ENCODE results near the gene CELF3.

CELF3 gene

DNA sequence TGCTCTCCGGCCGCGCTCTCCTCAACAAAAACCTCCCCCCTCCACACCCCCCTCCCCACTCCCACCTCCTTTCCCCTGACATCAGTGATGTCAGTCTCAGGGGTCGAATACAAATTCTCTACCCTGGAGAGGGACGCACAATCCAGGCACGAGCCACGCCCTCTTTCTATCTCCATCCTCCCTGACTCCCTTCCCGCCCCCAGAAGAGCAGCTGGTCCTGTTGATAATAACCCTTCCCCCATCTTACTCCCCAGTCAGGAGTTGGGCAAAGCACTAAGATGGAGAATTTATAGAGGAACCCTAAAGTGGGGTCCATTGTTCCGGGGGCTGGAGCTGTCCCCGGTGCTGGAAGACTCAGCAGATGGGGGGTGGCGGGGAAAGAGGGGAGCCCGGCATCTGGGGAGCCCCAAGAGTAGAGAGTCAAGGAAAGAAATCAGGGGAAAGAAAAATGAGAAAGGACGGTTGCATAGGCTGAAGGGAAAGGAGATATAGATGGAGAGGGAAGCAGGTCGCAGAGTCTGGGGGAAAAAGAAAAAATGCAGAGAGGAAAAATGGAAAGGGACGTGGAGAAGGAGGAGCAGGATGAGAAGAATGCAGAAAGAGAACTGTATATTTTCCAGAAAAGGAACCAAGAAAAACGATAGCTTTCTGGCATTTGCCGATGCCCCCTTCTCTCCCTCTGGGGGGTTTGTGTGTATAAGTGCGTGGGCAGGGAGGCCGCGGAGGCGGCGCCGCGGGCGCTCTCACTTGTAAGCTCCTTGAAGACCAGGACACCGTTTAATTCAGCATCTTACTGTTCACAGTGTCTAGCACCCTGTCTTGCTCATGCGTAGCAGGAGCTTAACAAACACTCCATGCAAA lies at the start of gene CELF3:
CELF3 (minus strand) TSS at position 33 of the 861 bp plus-strand sequence. CDS start 783 bp downstream, outside the sequence.
- peak; percentile 61 for DNase-seq (ENCODE audit: low spot score)
- in situ Hi-C loops (cut with MboI; ENCODE audit: low pct_unique_long_range_greater_than_20kb, low sequenced_read_pairs, unreplicated experiment) = no loop called here
- TF ChIP-seq, protein P1, sequence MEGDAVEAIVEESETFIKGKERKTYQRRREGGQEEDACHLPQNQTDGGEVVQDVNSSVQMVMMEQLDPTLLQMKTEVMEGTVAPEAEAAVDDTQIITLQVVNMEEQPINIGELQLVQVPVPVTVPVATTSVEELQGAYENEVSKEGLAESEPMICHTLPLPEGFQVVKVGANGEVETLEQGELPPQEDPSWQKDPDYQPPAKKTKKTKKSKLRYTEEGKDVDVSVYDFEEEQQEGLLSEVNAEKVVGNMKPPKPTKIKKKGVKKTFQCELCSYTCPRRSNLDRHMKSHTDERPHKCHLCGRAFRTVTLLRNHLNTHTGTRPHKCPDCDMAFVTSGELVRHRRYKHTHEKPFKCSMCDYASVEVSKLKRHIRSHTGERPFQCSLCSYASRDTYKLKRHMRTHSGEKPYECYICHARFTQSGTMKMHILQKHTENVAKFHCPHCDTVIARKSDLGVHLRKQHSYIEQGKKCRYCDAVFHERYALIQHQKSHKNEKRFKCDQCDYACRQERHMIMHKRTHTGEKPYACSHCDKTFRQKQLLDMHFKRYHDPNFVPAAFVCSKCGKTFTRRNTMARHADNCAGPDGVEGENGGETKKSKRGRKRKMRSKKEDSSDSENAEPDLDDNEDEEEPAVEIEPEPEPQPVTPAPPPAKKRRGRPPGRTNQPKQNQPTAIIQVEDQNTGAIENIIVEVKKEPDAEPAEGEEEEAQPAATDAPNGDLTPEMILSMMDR (IDR thresholded peaks at IDR 0.05; ENCODE audit: extremely low read depth, insufficient read depth, missing control alignments) = no peak

DNA sequence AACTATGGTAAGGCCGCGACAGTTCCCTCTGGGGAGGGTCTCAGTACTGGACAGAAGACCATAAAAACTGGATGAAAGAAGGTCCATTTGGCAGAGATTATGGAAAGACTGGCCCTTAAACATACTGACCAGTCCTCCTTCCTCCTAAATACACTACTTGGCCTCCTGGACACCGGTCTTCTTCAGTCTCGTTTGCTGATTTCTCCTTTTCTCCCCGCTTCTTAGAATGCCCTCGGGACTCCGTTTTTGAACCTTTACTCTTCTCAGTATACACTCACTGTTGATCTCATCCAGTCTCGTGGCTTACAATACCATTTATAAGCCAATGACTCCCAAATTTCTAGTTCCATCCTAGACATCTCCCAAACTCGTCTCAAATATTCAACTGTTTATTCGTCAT lies 47.4 kb upstream of the CELF3 start:
- no peak for DNase-seq (ENCODE audit: low spot score)
- TF ChIP-seq, protein P1 (IDR thresholded peaks at IDR 0.05; ENCODE audit: extremely low read depth, insufficient read depth, missing control alignments) = no peak
- in situ Hi-C loops (cut with MboI; ENCODE audit: low pct_unique_long_range_greater_than_20kb, low sequenced_read_pairs, unreplicated experiment) = no loop called here

DNA sequence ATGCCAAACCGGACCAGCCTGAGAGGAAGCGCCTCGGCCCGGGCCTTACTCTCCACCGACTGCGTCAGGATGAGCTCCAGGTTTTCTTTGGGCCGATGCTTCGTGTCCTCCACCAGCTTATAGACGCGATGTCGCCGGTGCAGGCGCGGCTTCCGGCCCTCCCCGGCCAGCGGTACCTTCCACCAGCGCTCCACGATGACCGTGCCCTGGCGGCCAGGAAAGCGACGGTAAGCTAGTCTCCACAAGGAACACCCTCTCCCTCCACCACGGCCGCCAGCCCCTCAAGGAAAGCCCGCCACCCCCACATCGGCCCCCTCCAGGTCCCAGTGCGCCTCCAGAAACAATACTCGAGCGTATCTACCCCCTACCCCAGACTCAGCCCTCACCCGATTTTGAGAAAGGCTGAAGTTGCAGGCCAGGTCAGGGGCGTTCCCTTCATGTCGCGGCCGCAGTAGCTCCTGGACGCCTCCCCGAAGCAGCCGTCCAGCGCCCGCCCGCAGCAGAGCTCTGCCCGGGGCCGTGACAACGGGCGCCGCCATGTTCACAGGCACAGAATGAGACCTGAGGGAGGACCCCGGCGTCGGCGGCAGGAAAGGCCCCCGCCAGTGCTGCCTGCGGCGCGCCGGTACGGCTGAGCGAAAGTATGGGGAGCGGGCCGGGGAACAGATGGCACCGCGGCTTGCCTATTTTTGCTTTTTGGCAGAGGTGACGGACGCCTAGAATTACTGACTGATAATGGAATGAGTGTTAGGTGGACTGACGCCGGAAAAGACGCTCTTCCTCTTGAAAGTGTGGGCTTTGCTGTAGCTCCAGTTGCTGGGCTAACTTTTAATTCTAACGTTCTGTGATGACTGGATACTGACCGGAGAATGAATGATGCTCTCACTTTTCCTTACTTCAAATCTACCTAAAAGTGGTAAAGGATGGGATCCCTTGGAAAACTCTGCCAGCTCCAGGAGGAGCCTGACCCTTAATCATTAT lies 46.6 kb upstream of the CELF3 start, which contains the start of gene MRPL9:
MRPL9 (minus strand) TSS at position 556 of the 981 bp plus-strand sequence; CDS start at position 539, 17 bp downstream.
- TF ChIP-seq, protein P1 (IDR thresholded peaks at IDR 0.05; ENCODE audit: extremely low read depth, insufficient read depth, missing control alignments) = no peak
- peak; percentile 94 for DNase-seq (ENCODE audit: low spot score)
- in situ Hi-C loops (cut with MboI; ENCODE audit: low pct_unique_long_range_greater_than_20kb, low sequenced_read_pairs, unreplicated experiment) = no loop called here

DNA sequence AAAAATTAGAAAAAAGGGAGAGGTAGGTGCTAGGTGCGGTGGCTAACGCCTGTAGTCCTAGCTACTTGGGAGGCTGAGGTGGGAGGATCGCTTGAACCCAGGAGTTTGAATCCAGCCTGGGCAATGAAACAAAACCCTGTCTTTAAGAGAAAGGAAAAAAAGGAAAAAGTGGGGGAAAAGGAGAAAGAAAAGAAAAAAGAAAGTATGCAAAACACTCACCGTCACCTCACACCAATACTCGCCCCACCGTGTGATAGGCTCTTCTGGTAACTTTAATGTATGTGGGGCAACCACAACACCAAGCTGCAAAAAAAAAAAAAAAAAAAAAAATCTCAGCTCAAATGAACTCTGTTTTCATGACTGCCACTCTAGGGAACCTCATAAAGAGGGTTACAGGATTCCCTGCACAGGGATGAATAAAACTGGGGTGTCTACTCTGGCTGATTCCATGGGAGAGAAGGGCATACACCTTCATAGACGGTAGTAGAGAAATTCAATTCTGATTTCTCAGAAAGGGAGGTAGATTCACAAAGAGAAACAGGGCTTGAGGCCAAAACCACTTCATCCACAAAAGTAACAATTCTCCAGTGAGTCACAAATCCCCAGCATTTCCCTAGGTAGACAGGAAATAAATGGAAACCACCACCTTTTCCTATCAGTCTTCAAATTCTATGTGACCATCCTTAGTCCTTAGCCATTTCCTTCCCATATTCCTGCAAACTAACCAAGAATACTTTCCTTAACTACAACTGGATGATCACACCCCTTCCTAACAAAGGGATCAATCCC lies 44.2 kb upstream of the CELF3 start:
- no peak for DNase-seq (ENCODE audit: low spot score)
- in situ Hi-C loops (cut with MboI; ENCODE audit: low pct_unique_long_range_greater_than_20kb, low sequenced_read_pairs, unreplicated experiment) = no loop called here
- TF ChIP-seq, protein P1 (IDR thresholded peaks at IDR 0.05; ENCODE audit: extremely low read depth, insufficient read depth, missing control alignments) = no peak

DNA sequence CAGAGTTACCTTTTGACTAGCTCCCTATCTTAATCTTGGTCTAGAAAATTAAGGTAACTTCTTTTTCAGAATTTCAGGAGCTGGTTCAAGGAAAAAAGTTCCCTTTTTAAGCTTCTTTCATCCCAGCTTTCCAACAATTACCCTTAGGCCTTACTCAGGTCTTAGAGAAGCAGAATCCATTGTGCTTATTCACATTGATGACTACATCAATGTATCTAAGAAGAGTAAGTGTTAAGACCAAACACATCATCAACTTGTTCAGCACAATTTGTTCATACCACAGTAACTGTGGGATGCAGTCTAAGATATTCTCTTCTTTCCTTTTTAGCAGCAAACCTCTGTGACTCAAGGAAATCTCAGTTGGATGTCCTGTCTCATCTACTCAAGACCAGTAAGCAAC lies 42.6 kb upstream of the CELF3 start:
- DNase-seq (ENCODE audit: low spot score) = no peak
- in situ Hi-C loops (cut with MboI; ENCODE audit: low pct_unique_long_range_greater_than_20kb, low sequenced_read_pairs, unreplicated experiment) = no loop called here

More for the DNA sequence above, 42.6 kb upstream of the CELF3 start:
- TF ChIP-seq, protein P1 (IDR thresholded peaks at IDR 0.05; ENCODE audit: extremely low read depth, insufficient read depth, missing control alignments) = no peak

Measured in GM13977 (cell line).